H54 (cell line): ENCODE measurements around the gene SH3RF3.

Experiments
- DNase-seq: peaks from one replicate; pipeline ENCODE4 v3.0.0; 2011; ENCODE audit warnings: low spot score, mixed read lengths; ENCODE audit not compliant: insufficient read length
- FAIRE-seq: peaks from 3 replicates; lab custom pipeline; 2011; peaks lifted over from hg19 to GRCh38; lab: Jason Lieb, UNC
- POLR2A ChIP-seq: IDR thresholded peaks from 2 replicates; pipeline ENCODE4 v1.6.1; 2011; ENCODE audit warnings: low read depth, mild to moderate bottlenecking, low read length

Gene SH3RF3

DNA sequence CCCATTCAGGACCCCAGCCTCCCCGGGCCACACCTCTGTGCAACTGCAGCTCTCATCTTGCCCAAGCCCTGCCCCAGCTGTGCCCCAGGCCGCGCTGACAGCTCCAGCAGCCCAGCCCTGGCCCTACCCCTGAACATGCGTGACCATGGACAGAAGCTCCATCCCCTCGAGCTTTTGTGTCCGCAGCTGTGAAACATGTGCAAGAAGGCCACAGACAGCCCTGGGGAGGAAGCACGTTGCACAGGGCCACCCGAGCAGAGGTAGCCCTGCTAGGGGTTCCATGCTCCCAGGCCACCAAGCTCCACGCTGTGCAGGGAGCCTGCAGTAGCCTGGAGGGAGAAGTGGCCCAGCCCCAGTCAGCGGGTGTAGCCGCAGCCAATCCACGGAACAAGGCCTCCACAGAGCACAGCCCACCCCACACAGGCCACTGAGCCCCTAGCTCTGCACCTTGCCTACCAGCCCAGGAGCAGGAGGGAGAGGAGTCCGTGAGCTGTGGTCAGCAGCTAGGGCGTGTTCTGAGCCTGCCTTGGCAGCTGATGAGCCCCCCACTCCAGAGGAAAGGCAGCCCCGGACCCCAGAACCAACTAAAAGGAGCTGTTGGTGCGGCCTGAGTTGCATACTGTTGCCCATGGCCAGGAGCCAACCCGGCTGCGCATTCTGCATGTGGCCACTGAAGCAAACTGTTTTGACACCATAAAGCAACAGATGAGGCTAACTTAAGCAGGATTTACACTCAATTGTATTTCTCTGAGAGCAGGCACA, 300.7 kb downstream of the SH3RF3 start:
- TF ChIP-seq POLR2A = no peak
- DNase-seq = no peak
- FAIRE-seq = no peak

DNA sequence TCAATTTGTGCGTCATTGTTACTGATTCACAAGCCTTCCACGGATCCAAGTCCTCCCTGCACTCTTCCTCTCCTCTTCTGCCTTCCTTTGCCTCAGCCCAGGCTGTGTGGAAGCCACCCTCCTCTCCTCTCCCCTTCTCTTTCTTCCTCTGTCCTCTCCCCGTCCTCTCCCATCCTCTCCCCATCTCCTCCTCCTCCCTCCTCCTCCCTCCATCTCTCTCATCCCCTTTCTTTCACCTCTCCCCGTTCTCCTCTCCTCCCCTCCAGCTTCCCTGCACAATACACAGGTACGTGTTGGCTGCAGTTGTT, 301.3 kb downstream of the SH3RF3 start:
- FAIRE-seq (no peak), DNase-seq (no peak)
- TF ChIP-seq POLR2A = no peak

DNA sequence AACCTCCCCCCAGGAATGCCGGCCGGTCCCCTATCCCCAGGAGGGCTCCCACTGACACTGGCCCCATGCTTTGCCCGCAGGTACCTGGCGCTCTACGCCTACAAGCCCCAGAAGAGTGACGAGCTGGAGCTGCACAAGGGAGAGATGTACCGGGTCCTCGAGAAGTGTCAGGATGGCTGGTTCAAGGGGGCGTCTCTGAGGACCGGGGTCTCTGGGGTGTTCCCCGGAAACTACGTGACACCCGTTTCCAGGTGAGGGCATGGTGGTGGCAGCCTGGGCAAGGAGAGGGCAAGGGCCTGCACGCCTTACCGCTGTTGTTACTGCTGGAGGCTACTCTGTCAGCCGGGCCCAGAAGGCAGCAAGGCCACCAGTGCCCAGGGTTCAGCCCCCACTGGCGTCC, 303.4 kb downstream of the SH3RF3 start:
- TF ChIP-seq POLR2A = no peak
- no peak for DNase-seq
- no peak for FAIRE-seq

DNA sequence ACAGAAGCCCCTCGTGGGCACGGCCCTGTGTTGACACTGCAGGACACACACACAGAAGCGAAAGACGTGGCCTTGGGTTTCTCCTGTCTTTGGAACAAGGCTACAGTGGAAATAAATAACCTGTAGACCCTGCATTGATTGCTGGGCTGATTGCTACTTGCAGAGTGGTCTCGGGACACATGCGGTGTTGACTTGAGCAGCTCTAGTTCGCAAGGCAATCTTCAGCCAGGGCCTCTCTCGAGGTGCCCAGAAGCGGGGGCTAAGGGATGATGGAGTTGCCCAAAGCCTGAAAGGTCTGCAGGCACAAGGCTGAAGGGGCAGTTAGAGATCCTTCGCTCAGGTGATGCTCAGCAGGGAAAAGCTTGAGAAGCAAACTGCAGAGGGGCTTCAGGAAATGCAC, 304.5 kb downstream of the SH3RF3 start:
- DNase-seq (no peak), FAIRE-seq (no peak)
- no peak for TF ChIP-seq POLR2A

DNA sequence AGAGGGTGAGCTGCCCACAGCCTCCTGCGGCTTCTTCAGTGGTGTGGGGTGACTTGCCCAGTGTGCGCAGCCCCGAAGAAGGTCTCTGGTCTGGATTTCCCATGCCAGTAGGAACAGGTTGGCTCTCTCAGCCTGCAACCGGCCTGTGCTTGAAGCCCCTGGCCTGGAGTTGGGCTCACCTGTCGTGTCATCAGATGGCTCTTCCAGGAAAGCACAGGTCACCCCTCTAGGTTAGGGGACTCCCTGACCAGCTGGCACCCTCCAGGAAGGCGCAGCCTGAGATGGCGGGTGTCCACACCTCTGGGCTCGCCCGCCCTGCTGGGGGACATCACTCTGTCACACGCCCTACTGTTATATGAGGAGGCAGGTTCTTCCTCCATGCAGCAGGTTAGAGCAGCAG, 304.9 kb downstream of the SH3RF3 start:
- DNase-seq = no peak
- FAIRE-seq = no peak
- TF ChIP-seq POLR2A = no peak

DNA sequence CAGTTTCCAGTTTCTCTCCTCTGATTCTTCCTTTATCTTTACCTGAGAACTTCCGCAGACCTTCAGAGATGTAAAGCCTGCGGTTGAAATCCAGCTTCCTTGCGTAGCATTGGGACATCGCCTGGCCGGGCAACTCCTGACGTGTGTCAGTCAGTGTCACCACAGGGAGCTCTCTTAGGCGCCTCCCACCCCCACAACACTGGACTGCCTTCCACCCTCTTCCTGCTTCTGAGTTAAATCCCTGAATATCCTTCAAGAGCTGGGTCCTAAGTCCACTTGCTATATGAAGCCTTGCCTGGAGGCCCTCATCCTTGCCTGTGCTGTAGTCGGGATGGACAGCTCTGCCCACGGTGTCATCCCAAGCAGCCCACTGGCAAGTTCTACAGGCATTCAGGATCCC, 305.3 kb downstream of the SH3RF3 start:
- no peak for DNase-seq
- no peak for FAIRE-seq
- no peak for TF ChIP-seq POLR2A

DNA sequence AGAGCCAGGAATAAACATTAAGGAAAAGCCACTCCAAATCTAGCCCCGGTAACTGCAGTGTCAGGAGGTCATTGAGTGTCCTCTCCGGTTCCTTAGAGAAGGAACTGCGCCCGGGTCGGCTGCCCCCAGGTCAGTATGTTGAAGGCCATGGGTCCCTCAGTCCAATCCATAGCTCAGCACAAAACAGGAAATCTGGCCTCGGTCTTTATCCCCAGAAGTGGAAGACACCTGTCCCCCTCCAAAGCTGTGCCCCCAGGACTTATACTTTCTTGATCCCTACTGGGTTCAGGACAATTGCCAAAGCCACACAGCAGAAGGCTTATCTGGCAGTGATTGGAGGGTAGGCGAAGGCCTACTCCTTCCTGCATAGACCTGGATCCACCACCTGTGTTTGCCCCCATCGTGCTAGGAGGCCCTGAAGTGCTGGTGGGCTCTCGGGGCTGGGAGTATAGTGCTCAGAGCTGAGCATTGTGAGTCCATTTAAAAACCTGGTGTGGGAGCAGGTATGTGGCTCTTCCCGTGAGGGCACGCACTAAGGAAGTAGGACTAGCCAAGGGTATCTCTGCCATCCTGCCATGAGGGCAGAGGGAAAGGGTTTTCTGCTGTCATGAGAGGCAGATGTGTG, 306.2 kb downstream of the SH3RF3 start:
- FAIRE-seq = no peak
- TF ChIP-seq POLR2A = no peak

DNA sequence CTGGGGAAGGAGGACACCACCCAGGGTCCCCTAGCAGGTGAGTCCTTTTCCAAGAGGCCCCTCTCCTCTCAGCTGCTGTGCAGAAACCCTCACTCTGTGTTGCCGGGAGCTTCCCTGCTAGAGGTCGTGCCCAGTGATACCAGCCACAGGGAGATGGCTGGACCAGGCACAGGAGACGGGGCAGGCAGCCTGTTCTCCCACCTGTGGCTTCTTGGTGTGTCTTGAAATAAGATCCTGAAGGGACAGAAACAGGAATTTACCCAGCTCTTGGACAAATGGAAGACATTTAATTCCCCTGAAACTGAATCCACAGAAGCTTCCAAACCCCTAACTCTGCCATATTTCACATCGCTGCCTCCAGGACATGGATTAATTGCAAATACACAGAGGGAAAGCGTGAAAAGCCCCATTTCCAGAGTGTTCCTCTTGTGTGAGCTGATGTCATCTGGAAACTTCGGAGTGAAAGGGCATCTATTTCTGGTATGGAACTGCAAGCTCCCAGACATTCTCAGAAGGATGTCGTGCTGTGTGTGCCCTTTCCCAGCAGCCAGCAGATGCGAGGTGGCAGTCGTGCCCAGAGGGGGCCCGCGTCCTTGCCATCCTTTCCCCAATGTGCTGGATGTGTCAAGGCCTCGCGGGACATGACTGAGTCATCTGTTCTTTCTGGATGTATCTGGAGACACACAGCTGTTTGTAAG, 307.0 kb downstream of the SH3RF3 start:
- DNase-seq (no peak), FAIRE-seq (no peak)
- TF ChIP-seq POLR2A = no peak

More for the DNA sequence above, 306.2 kb downstream of the SH3RF3 start:
- DNase-seq = no peak

DNA sequence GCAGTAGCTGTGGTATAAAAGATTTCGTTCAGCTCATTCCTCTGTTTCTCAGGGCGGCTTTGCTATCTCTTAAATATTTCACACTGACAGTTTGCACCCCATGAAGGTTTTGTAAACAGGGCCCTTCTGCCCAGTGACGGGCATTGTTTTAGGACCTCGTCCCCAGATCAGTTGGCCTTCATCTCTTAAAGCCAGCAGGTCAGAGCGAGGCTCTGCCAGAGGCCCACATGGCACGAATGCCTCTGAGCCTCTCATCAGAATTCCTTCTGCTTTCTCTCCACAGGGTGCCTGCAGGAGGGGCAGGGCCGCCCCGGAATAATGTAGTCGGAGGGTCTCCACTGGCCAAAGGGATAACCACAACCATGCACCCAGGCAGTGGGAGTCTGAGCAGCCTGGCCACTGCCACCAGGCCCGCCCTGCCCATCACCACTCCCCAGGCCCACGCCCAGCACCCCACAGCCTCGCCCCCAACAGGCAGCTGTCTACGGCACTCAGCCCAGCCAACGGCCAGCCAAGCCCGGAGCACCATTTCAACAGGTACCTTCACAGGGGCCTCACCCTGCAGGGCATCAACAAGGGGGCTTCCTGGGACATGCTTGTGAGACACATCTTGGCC, 307.7 kb downstream of the SH3RF3 start:
- TF ChIP-seq POLR2A = no peak
- DNase-seq = no peak
- no peak for FAIRE-seq

DNA sequence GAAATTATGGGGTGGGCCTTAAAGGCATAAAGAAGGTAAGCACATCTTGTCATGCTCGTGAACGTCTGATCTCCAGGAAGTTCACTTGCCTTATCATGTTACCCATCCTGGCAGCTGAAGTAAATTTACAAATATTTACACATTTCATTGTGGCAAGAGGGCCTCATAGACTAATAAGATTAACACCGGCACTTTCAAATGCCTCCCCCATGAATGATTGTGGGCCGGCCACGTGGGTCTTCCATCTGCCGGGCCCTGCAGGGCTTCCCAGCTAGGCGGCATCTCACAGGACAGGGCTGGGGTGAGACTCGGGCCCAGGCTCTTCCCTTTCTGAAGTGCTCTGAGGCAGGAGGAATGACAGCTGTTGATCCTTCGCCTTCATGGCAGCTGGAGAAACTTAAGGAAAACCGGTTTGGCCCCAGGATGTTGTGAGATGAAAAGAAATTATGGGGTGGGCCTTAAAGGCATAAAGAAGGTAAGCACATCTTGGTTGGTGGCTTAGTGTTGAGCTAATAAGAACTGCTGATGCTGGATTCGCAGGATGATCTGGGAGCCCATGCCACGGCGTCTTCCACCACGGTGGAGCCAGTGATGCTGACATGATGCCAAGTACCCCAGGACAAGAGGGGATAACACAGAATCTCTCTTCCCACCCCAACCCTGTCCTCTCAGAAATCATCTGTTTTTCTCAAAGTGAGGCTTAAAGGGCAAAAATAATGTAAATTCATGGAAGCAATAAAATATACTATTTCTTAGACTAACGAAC, 308.5 kb downstream of the SH3RF3 start:
- no peak for TF ChIP-seq POLR2A
- FAIRE-seq = no peak
- DNase-seq = no peak

DNA sequence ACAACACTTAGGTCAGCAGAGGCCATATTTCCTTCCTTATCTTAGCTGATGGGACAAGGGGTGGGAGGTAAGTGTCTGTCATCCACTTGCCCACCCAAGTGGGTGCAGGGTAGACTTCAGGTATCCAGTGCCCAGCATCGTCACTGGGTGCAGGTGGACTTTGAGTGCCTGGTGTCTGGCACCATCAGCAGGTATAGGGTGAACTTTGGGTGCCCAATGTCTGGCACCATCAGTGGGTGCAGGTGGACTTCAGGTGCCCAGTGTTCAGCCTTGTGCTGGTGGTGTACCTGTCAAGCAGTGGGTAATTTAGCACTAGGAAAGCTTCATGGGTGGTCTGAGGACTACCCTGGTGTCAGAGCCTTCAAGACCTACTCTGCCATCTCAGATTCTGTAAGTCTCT, 309.1 kb downstream of the SH3RF3 start:
- DNase-seq (no peak), FAIRE-seq (no peak)
- no peak for TF ChIP-seq POLR2A

DNA sequence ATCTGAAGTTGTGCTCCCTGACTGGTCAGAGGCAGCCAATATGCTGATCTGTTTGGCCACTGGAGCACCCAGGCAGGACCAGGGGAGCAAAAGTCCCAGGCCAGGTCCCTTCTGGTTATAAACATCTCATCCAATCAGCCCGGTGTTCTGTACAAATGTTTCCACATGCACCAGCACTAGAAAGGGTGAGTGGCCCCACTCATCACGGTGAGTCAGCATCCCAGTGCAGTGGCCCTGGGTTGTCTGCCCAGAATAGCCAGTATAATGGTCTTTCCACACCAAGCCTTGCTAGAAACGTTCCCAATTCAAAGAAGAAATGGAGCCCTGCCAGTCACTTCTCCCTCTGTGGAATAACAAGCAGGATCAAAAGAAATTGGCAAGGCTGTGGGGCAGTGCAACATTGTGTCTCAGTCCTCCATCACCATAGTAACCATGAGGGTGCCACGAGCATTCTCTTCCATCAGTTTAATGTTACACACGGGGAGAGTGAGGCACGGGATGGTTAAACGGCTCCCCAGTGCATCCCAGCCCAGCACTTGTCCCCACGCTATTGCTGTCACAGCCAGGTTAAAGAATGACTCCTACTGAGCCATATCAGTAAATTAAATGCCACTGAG, 309.9 kb downstream of the SH3RF3 start:
- no peak for TF ChIP-seq POLR2A
- peak; percentile 66 for FAIRE-seq
- DNase-seq = peak; percentile 40

DNA sequence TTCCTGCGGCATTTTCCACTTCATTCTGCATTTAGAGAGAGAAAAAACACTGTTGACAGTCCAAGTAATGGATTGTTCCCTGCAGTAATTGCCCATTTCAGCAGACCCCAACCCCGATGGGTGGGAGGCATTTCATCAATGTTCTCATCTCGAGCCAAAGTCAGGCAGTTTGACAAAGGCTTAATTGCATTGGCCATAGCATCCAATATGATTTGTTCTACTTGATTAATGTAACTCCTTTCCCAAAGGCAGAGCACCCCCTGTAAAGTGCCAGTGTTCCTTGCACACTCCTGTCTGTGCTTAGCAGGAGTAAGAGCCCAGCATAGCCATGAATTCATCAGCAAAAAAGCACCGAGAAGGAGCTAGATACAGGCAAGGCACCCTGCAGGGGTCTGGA, 310.4 kb downstream of the SH3RF3 start:
- DNase-seq (no peak), FAIRE-seq (no peak)
- no peak for TF ChIP-seq POLR2A
